Measurements from ENCODE around the gene PRKRIP1.
A peak's percentile ranks its signal among the peaks of the same experiment; 100 is the strongest.

Gene PRKRIP1

DNA sequence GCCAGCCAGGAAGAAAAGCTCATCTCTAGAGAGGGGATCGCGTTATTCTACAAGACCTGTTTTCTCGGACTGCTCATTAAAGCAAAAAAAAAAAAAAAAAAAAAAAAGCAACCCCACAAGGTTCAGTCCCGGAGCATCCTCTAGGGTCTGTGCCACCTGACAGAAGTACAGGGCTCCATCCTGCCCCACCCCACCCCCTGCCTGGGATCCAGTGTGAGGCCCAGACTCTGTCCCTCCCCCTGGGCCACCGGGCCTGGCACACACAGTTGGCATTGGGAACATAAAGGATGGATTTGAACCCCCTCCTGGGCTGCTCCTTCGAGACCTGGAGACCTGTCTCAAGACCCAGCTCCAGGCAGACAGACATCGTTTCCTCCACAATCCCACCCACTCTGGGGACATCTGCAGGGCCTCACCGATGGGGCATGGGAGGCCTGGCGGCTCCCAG, 37.9 kb downstream of the PRKRIP1 start:
- Histone ChIP-seq H3K36me3 (ENCODE audit: control insufficient read depth, low read depth, low read length) (peaks cover 4% of the 10 kb centered on the region), H3K4me1 (ENCODE audit: control insufficient read depth, low read depth, low read length) (peaks cover 4% of the 10 kb centered on the region), H3K4me3 (ENCODE audit: low read length) (peak overlapping the region; percentile 60), H3K27me3 (ENCODE audit: control insufficient read depth, insufficient read depth, low read length) (no peaks in the 10 kb centered on the region), H3K9me3 (ENCODE audit: control insufficient read depth, low read depth, low read length) (no peaks in the 10 kb centered on the region), H3K9ac (ENCODE audit: low read length) (peak overlapping the region; percentile 21), H3K27ac (ENCODE audit: low read length) (no peak overlapping the region)

DNA sequence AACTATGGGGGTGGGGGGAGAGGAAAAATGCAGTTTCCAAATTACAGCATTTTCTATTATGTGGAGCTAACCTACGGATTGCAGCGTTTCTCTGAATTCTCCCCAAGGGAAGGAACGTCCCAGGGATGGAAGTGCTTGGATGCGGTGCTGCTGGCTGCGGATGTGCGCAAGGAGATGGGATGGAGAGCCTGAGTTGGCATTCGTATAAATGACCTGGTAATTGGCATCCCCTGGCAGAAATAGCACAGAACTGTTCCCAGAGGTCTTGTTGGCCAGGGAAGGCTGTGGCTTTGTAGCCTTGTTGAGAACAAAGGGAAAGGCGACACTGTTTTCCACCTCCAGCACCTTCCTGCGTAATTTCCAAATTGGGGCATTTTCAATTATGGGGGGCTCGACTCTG, 40.0 kb downstream of the PRKRIP1 start:
- peaks cover 4% of the 10 kb centered on the region for H3K4me1 ChIP-seq (ENCODE audit: control insufficient read depth, low read depth, low read length)
- H3K9ac ChIP-seq (ENCODE audit: low read length): no peak overlapping the region

DNA sequence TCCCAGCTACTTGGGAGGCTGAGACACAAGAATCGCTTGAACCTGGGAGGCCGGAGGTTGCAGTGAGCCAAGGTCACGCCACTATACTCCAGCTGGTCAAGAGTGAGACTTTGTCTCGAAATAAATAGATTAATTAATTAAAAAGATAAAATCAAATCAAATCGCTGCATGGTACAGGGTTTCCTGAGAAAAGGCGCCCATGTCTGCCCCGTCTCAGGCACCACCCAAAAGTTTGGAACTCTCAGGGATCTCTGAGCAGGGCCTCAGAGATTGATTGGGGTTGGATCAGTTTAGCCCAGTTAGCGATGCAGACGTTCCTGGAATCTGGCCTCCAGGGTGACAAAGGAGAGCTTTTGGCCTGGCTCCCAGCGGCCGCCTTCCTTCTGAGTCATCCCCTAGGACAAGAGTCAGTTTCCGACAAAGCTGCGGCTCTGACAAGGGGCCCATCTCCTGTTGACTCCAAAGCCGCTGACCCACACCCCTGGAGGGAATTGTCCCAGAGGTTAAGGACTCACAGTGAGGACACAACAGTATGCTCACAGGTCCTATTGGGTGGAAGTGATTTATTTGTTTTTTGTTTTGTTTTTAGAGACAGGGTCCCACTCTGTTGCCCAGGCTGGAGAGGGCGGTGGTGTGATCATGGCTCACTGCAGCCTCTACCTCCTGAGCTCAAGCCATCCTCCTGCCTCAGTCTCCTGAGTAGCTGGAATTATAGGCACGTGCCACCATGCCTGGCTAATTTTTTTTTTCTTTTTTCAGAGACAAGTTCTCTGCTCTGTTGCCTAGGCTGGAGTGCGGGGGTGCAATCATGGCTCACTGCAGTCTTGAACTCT, 44.0 kb downstream of the PRKRIP1 start:
- H3K4me1 ChIP-seq (ENCODE audit: control insufficient read depth, low read depth, low read length): peaks cover 6% of the 10 kb centered on the region
- H3K36me3 ChIP-seq (ENCODE audit: control insufficient read depth, low read depth, low read length): peaks cover 6% of the 10 kb centered on the region
- H3K9me3 ChIP-seq (ENCODE audit: control insufficient read depth, low read depth, low read length): no peaks in the 10 kb centered on the region
- H3K27me3 ChIP-seq (ENCODE audit: control insufficient read depth, insufficient read depth, low read length): no peaks in the 10 kb centered on the region
- H3K9ac ChIP-seq (ENCODE audit: low read length): no peak overlapping the region
- no peak overlapping the region for H3K4me3 ChIP-seq (ENCODE audit: low read length)
- no peak overlapping the region for H3K27ac ChIP-seq (ENCODE audit: low read length)

More for the DNA sequence above, 40.0 kb downstream of the PRKRIP1 start:
- Histone ChIP-seq H3K27me3 (ENCODE audit: control insufficient read depth, insufficient read depth, low read length) (no peaks in the 10 kb centered on the region), H3K4me3 (ENCODE audit: low read length) (no peak overlapping the region), H3K27ac (ENCODE audit: low read length) (no peak overlapping the region), H3K36me3 (ENCODE audit: control insufficient read depth, low read depth, low read length) (peaks cover 6% of the 10 kb centered on the region), H3K9me3 (ENCODE audit: control insufficient read depth, low read depth, low read length) (no peaks in the 10 kb centered on the region)

DNA sequence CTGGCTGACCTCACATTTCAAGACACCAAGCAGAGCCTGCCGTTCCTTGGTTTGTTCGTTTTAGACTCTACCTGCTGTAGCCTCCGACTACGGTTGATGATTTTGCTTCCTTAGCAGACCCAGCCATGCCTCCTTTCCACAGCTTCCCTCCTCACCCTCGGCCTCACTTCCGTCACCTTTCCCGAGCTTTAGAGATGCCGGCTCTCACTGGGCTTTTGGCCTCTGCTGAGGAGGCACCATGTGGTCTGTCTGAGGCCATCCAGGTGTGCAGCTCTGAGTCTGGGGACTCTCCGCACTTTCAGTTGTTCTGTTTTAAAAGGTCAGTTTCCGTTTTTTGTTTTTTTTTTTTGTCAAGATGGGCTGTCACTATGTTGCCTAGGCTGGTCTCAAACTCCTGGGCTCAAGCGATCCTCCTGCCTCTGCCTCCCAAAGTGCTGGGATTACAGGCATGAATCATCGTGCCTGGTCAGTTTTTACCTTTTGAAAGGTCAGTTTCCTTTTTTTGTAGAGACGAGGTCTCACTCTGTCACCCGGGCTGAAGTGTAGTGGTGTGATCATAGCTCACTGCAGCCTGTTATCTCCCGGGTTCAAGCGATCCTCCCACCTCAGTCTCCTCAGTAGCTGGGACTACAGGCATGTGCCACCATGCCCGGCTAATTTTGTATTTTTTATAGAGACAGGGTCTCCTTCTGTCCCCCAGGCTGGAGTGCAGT, 49.0 kb downstream of the PRKRIP1 start:
- Histone ChIP-seq H3K27ac (ENCODE audit: low read length) (no peak overlapping the region), H3K9me3 (ENCODE audit: control insufficient read depth, low read depth, low read length) (no peaks in the 10 kb centered on the region), H3K4me3 (ENCODE audit: low read length) (no peak overlapping the region), H3K27me3 (ENCODE audit: control insufficient read depth, insufficient read depth, low read length) (no peaks in the 10 kb centered on the region), H3K9ac (ENCODE audit: low read length) (no peak overlapping the region), H3K36me3 (ENCODE audit: control insufficient read depth, low read depth, low read length) (peaks cover 9% of the 10 kb centered on the region), H3K4me1 (ENCODE audit: control insufficient read depth, low read depth, low read length) (peaks cover 6% of the 10 kb centered on the region)

DNA sequence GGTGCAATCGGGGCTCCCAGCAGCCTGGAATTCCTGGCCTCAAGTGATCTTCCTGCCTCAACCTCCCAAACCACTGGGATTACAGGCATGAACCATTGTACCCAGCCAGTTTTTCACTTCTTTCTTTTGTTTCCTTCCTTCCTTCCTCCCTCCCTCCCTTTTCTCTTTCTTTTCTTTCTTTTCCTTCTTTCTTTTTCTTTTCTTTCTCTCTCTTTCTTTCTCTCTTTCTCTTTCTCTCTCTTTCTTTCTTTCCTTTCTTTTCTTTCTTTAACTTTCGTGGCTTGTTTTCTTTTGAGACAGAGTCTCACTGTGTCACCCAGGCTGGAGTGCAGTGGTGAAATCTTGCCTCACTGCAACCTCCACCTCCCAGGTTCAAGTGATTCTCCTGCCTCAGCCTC, 49.5 kb downstream of the PRKRIP1 start:
- H3K9ac ChIP-seq (ENCODE audit: low read length): no peak overlapping the region
- H3K27me3 ChIP-seq (ENCODE audit: control insufficient read depth, insufficient read depth, low read length): no peaks in the 10 kb centered on the region
- H3K27ac ChIP-seq (ENCODE audit: low read length): no peak overlapping the region
- no peak overlapping the region for H3K4me3 ChIP-seq (ENCODE audit: low read length)
- H3K36me3 ChIP-seq (ENCODE audit: control insufficient read depth, low read depth, low read length): peaks cover 9% of the 10 kb centered on the region
- H3K9me3 ChIP-seq (ENCODE audit: control insufficient read depth, low read depth, low read length): no peaks in the 10 kb centered on the region
- peaks cover 6% of the 10 kb centered on the region for H3K4me1 ChIP-seq (ENCODE audit: control insufficient read depth, low read depth, low read length)

DNA sequence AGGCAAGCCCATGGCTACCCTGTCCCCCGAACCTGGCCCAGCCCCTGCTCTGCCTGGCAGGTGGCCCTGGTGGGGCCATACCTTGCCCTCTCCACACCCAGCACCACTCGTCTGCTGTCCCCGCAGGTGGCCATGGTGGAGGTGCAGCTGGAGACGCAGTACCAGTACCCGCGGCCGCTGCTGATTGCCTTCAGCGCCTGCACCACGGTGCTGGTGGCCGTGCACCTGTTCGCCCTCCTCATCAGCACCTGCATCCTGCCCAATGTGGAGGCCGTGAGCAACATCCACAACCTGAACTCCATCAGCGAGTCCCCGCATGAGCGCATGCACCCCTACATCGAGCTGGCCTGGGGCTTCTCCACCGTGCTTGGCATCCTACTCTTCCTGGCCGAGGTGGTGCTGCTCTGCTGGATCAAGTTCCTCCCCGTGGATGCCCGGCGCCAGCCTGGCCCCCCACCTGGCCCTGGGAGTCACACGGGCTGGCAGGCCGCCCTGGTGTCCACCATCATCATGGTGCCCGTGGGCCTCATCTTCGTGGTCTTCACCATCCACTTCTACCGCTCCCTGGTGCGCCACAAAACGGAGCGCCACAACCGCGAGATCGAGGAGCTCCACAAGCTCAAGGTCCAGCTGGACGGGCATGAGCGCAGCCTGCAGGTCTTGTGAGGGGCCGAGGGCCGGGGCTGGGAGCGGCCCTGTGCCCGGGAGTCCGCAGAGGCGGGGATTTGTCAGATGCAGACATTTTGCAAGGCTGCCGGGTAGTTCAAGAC, 50.4 kb downstream of the PRKRIP1 start:
- no peaks in the 10 kb centered on the region for H3K9me3 ChIP-seq (ENCODE audit: control insufficient read depth, low read depth, low read length)
- no peak overlapping the region for H3K4me3 ChIP-seq (ENCODE audit: low read length)
- H3K9ac ChIP-seq (ENCODE audit: low read length): no peak overlapping the region
- H3K27ac ChIP-seq (ENCODE audit: low read length): no peak overlapping the region
- H3K4me1 ChIP-seq (ENCODE audit: control insufficient read depth, low read depth, low read length): peaks cover 8% of the 10 kb centered on the region
- H3K36me3 ChIP-seq (ENCODE audit: control insufficient read depth, low read depth, low read length): peaks cover 9% of the 10 kb centered on the region
- no peaks in the 10 kb centered on the region for H3K27me3 ChIP-seq (ENCODE audit: control insufficient read depth, insufficient read depth, low read length)

DNA sequence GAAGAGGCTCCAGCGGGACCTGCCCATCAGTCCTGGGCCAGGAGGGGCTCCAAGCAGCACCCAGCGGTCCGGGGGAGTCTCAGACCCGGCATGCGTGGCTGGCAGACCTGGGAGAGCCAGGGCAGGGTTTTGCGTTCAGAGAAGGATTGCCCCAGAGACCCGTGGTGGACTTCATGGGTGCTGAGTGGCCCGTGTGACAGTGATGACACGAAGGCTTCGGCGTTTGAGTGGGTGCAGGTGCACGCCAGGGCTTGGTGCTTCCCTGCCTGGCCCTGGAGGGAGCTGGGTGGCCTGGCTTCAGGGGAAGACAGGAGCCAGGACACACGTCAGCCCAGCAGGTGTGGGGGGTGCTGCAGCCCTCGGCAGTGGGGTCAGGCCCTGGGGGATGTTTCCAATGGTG, 51.1 kb downstream of the PRKRIP1 start:
- Histone ChIP-seq H3K4me1 (ENCODE audit: control insufficient read depth, low read depth, low read length) (peaks cover 5% of the 10 kb centered on the region), H3K9ac (ENCODE audit: low read length) (no peak overlapping the region), H3K9me3 (ENCODE audit: control insufficient read depth, low read depth, low read length) (no peaks in the 10 kb centered on the region), H3K27ac (ENCODE audit: low read length) (no peak overlapping the region), H3K36me3 (ENCODE audit: control insufficient read depth, low read depth, low read length) (peaks cover 9% of the 10 kb centered on the region), H3K27me3 (ENCODE audit: control insufficient read depth, insufficient read depth, low read length) (no peaks in the 10 kb centered on the region), H3K4me3 (ENCODE audit: low read length) (no peak overlapping the region)

DNA sequence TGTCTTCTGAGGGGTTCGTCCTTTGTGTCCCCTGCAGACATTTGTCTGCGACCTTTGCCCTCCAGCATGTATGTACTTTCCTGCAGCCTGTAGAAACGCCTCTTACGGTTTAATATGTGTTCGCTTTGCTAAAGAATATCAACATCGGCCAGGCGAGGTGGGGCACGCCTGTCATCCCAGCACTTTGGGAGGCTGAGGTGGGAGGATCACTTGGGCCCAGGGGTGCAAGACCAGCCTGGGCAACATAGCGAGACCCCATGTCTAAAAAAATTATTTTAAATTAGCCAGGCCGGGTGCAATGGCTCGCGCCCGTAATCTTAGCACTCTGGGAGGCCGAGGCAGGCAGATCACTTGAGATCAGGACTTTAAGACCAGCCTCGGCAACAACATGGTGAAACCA, 53.0 kb downstream of the PRKRIP1 start:
- Histone ChIP-seq H3K4me1 (ENCODE audit: control insufficient read depth, low read depth, low read length) (peaks cover 5% of the 10 kb centered on the region), H3K27ac (ENCODE audit: low read length) (no peak overlapping the region), H3K36me3 (ENCODE audit: control insufficient read depth, low read depth, low read length) (peaks cover 9% of the 10 kb centered on the region), H3K9me3 (ENCODE audit: control insufficient read depth, low read depth, low read length) (no peaks in the 10 kb centered on the region), H3K4me3 (ENCODE audit: low read length) (no peak overlapping the region), H3K9ac (ENCODE audit: low read length) (no peak overlapping the region), H3K27me3 (ENCODE audit: control insufficient read depth, insufficient read depth, low read length) (no peaks in the 10 kb centered on the region)

DNA sequence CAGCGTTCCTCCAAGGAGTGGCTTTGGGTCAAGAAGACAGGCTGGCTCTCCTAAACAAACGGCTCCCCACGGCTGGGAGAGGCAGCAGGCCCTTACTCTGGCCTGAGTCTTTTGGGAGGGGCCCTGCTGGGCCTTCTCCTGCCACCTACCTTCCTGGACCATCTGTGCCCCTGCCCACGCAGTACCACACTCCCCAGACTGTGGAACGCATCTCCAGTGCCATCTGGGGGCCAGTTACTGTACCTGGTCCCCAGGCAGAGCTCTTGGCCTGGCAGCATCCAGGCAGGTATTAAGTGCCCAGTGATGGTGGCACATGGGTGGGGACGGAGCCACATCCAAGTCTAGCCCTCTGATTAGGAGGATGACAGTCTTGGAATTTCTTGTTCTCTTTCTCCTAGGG, 54.1 kb downstream of the PRKRIP1 start:
- Histone ChIP-seq H3K4me3 (ENCODE audit: low read length) (no peak overlapping the region), H3K9ac (ENCODE audit: low read length) (no peak overlapping the region), H3K27ac (ENCODE audit: low read length) (no peak overlapping the region), H3K9me3 (ENCODE audit: control insufficient read depth, low read depth, low read length) (no peaks in the 10 kb centered on the region), H3K36me3 (ENCODE audit: control insufficient read depth, low read depth, low read length) (peaks cover 9% of the 10 kb centered on the region), H3K27me3 (ENCODE audit: control insufficient read depth, insufficient read depth, low read length) (no peaks in the 10 kb centered on the region), H3K4me1 (ENCODE audit: control insufficient read depth, low read depth, low read length) (peaks cover 5% of the 10 kb centered on the region)

DNA sequence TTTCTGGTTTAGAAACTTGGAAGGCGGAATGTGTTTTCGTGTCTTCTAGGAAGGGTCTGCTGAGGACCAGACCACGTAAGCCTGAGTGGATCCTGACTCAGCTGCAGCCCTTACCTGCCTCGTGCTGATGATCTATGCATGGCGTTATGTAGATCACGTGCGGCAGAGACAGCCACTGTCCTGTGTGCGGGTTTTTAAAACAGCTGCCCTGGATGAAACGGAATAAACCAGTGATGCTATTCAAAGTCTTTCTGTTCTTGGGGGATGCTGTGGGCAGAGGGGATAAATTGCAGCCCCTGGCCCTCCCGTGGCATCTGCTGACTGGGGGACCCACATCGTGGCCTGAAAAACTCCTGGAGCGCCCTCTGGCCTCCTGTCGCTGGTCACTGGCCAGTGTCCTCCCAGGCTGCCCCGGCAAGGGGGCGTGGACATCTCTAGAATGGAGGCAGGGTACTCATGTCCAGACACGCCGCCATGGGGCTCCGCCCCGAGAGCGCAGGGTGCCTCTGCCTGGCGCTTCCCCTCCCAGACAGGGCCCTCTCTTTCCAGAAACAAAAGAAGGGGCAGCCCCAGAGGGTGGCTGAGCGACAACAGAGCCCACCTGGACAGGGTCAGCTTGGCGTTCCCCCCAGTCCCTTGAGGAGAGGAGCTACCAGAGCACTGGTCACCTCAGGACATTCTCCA, 55.4 kb downstream of the PRKRIP1 start:
- H3K4me3 ChIP-seq (ENCODE audit: low read length): no peak overlapping the region
- H3K36me3 ChIP-seq (ENCODE audit: control insufficient read depth, low read depth, low read length): peaks cover 9% of the 10 kb centered on the region
- no peak overlapping the region for H3K27ac ChIP-seq (ENCODE audit: low read length)
- H3K4me1 ChIP-seq (ENCODE audit: control insufficient read depth, low read depth, low read length): peaks cover 5% of the 10 kb centered on the region
- H3K27me3 ChIP-seq (ENCODE audit: control insufficient read depth, insufficient read depth, low read length): no peaks in the 10 kb centered on the region
- no peak overlapping the region for H3K9ac ChIP-seq (ENCODE audit: low read length)
- H3K9me3 ChIP-seq (ENCODE audit: control insufficient read depth, low read depth, low read length): no peaks in the 10 kb centered on the region

DNA sequence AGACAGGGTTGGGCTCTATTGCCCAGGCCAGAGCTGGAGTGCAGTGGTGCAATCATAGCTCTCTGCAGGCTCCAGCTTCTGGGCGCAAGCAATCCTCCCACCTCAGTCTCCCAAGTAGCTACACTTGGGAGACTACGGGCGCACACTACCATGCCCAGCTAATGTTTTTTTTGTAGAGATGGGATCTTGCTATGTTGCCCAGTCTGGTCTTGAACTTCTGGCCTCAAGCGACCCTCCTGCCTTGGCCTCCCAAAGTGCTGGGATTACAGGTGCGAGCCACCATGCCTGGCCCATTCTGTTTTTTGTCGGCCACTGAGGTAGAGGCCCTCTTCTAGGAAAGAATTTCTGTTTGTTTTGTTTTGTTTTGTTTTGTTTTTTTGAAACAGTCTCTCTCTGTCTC, 56.3 kb downstream of the PRKRIP1 start:
- Histone ChIP-seq H3K27me3 (ENCODE audit: control insufficient read depth, insufficient read depth, low read length) (no peaks in the 10 kb centered on the region), H3K9me3 (ENCODE audit: control insufficient read depth, low read depth, low read length) (no peaks in the 10 kb centered on the region), H3K36me3 (ENCODE audit: control insufficient read depth, low read depth, low read length) (peaks cover 6% of the 10 kb centered on the region), H3K9ac (ENCODE audit: low read length) (no peak overlapping the region), H3K27ac (ENCODE audit: low read length) (no peak overlapping the region), H3K4me3 (ENCODE audit: low read length) (no peak overlapping the region), H3K4me1 (ENCODE audit: control insufficient read depth, low read depth, low read length) (peaks cover 5% of the 10 kb centered on the region)

All from iPS-18a (cell line).